Upper lobe of right lung (tissue), 1 donor: ENCODE results near the gene ADAP2. TPM values are rescaled to one million over a fixed set of nuclear protein-coding genes. Genes with fewer than 3 reads are reported as not detected.
A peak's percentile ranks its signal among the peaks of the same experiment; 100 is the strongest.

Source experiments
- ATAC-seq: fragments of 200-7000 bp; cut with Tn5 transposase; one replicate; pipeline ENCODE4 v1.9.1; 2020; ENCODE audit warnings: mild to moderate bottlenecking, moderate library complexity
- DNase-seq: peaks from one replicate; pipeline ENCODE4 v3.0.0-alpha.2; 2020
- H3K27ac ChIP-seq: fragments of 200-600 bp; one replicate; pipeline ENCODE4 v1.8.0; 2022
- H3K27me3 ChIP-seq: fragments of 200-600 bp; one replicate; pipeline ENCODE4 v1.8.0; 2022; ENCODE audit warnings: mild to moderate bottlenecking
- H3K36me3 ChIP-seq: fragments of 200-600 bp; one replicate; pipeline ENCODE4 v1.8.0; 2022
- H3K4me1 ChIP-seq: fragments of 200-600 bp; one replicate; pipeline ENCODE4 v1.8.0; 2022
- H3K4me3 ChIP-seq: fragments of 200-600 bp; one replicate; pipeline ENCODE4 v1.8.0; 2022; ENCODE audit warnings: mild to moderate bottlenecking
- H3K9me3 ChIP-seq: fragments of 200-600 bp; one replicate; pipeline ENCODE4 v1.8.0; 2022
- intact Hi-C: fragments of 100-400 bp; cut with DNase I; formaldehyde crosslinking; loops from one replicate; pipeline ENCODE4 v1.11.0; 2022
- total RNA-seq: library from RNA; stranded (reverse); fragmentation: NEBNext Ultra II Directional; extraction: Animal tissue kit (Norgen Biotek cat#: 25700); gene quantifications from one replicate; pipeline ENCODE4 v1.2.1, GENCODE V29; 2021
- TF ChIP-seq, protein P1 (sequence below): fragments of 200-600 bp; IDR thresholded peaks from one replicate; pipeline ENCODE4 v1.8.0; 2022; ENCODE audit warnings: antibody characterized with exemption
- donor health status: DM: no; HTN: yes; CAD: no; lungs with severe emphysema.

Gene ADAP2
- total RNA-seq, 1 donor from 2014 or later = 19.8 TPM

- no peak for ATAC-seq
Observed at GRCh38 chr17:30917050-30917449, 4.7 kb upstream of the ADAP2 start.

GRCh38 chr17:30920282-30920681, 1.5 kb upstream of the ADAP2 start:
- Histone ChIP-seq H3K27ac (no peak overlapping the region), H3K4me1 (peaks cover 8% of the 10 kb centered on the region), H3K4me3 (no peak overlapping the region), H3K36me3 (no peaks in the 10 kb centered on the region), H3K27me3 (peaks cover 17% of the 10 kb centered on the region), H3K9me3 (no peaks in the 10 kb centered on the region)
- intact Hi-C loops = no loop called here
- no peak for DNase-seq
- TF ChIP-seq, protein P1, sequence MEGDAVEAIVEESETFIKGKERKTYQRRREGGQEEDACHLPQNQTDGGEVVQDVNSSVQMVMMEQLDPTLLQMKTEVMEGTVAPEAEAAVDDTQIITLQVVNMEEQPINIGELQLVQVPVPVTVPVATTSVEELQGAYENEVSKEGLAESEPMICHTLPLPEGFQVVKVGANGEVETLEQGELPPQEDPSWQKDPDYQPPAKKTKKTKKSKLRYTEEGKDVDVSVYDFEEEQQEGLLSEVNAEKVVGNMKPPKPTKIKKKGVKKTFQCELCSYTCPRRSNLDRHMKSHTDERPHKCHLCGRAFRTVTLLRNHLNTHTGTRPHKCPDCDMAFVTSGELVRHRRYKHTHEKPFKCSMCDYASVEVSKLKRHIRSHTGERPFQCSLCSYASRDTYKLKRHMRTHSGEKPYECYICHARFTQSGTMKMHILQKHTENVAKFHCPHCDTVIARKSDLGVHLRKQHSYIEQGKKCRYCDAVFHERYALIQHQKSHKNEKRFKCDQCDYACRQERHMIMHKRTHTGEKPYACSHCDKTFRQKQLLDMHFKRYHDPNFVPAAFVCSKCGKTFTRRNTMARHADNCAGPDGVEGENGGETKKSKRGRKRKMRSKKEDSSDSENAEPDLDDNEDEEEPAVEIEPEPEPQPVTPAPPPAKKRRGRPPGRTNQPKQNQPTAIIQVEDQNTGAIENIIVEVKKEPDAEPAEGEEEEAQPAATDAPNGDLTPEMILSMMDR = no peak
- ATAC-seq = no peak

More at GRCh38 chr17:30917050-30917449, 4.7 kb upstream of the ADAP2 start:
- no peak overlapping the region for H3K4me3 ChIP-seq
- peaks cover 6% of the 10 kb centered on the region for H3K27me3 ChIP-seq
- H3K4me1 ChIP-seq = no peaks in the 10 kb centered on the region
- no peak for DNase-seq
- TF ChIP-seq, protein P1 = no peak
- no peaks in the 10 kb centered on the region for H3K9me3 ChIP-seq
- intact Hi-C loops = no loop called here
- H3K36me3 ChIP-seq = no peaks in the 10 kb centered on the region
- H3K27ac ChIP-seq = no peak overlapping the region

GRCh38 chr17:30920683-30921543, 832 bp upstream of the ADAP2 start:
- H3K4me1 ChIP-seq = peaks cover 8% of the 10 kb centered on the region
- DNase-seq = peak; percentile 3
- TF ChIP-seq, protein P1 = no peak
- no peak for ATAC-seq
- H3K36me3 ChIP-seq = no peaks in the 10 kb centered on the region
- H3K27ac ChIP-seq = no peak overlapping the region
- intact Hi-C loops = no loop called here
- H3K4me3 ChIP-seq = peak overlapping the region; percentile 58
- no peaks in the 10 kb centered on the region for H3K9me3 ChIP-seq
- H3K27me3 ChIP-seq = peaks cover 17% of the 10 kb centered on the region

DNA sequence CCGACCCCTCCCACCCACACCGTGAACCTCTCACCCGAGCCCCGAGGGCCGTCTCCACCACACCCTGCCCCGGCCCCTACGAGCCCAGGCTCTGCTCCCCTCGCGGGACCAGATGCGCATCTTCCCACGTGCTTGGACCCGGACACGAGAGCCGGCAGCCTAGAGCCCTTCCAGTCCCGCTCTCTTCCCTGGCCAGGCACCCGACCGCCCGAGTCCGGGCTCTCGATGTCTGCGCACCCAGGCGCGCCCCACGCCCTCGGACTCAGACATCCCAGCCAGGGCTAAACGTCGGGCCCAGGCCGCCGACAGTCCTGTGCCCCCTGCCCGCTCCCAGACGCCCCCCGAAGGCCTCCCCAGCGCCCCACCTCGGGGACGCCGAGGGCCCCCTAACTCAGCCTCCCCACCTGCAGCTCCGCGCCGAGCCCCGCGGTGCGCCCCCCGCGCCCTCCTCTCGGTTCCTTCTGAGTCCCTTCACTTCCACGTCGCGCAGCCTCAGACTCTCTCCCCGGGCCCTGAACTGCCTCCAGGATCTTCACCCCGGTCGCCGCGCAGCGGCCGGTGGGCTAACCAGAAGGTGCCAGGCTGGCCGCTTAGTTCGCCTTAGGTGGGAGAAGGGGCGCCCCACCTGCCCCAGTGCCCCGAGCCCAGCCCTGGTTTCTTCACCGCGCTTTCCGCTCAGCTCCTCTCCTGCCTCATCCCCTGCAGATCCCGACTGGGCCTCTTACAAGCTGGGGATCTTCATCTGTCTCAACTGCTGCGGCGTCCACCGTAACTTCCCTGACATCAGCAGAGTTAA, 688 bp downstream of the ADAP2 start:
- TF ChIP-seq, protein P1 = no peak

DNA sequence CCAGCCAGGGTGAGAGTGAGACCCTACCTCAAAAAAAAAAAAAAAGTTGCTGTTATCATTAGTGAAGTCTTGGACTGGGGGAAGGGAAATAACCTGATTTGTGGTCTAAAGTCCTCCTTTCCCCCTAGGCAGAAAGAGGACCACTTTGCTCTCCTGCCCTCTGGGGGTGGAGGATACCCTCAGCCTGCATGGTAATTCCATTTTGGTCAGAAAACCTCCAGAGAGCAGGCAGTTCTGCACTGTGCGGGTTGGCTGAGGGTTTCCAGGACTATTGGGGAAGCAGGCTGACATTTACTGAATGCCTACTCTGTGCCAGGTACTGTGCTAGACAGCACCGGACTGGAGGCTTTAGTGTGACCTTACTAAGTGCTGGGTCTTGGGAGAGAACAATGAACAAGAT, 2.6 kb downstream of the ADAP2 start:
- TF ChIP-seq, protein P1 = no peak
- H3K27me3 ChIP-seq = peaks cover 17% of the 10 kb centered on the region
- ATAC-seq (no peak), DNase-seq (peak; percentile 6)
- no peak overlapping the region for H3K4me3 ChIP-seq
- intact Hi-C loops = no loop called here
- no peaks in the 10 kb centered on the region for H3K36me3 ChIP-seq
- no peaks in the 10 kb centered on the region for H3K9me3 ChIP-seq
- no peak overlapping the region for H3K27ac ChIP-seq
- H3K4me1 ChIP-seq = peaks cover 8% of the 10 kb centered on the region

More for the DNA sequence above, 688 bp downstream of the ADAP2 start:
- ATAC-seq (peak; percentile 64), DNase-seq (peak; percentile 74)
- Histone ChIP-seq H3K9me3 (no peaks in the 10 kb centered on the region), H3K27ac (peak overlapping the region; percentile 36), H3K27me3 (peaks cover 17% of the 10 kb centered on the region), H3K4me1 (peaks cover 8% of the 10 kb centered on the region), H3K36me3 (no peaks in the 10 kb centered on the region), H3K4me3 (peak overlapping the region; percentile 58)
- intact Hi-C loops = no loop called here
